GM23338 (cell line): ENCODE data around the gene ZDHHC6. TPM values are rescaled to one million over a fixed set of nuclear protein-coding genes. Genes with fewer than 3 reads are reported as not detected.

Experiments
- ATAC-seq: fragments of 200-7000 bp; cut with Tn5 transposase; 3 replicates; pipeline ENCODE4 v1.9.1; 2020
- DNase-seq: peaks from one replicate; pipeline ENCODE4 v3.0.0-alpha.2; 2015; ENCODE audit warnings: low spot score
- H2AFZ ChIP-seq: fragments of 200-600 bp; sonication (generic); 2 replicates; pipeline ENCODE4 v1.8.0; 2016; ENCODE audit warnings: antibody characterized with exemption, mild to moderate bottlenecking, moderate library complexity
- H3F3A ChIP-seq: fragments of 200-600 bp; sonication (generic); replicated peaks from 2 replicates; pipeline ENCODE4 v1.8.0; 2017; ENCODE audit warnings: antibody characterized with exemption, mixed run types, low read depth
- H3K27ac ChIP-seq: fragments of 200-600 bp; sonication (generic); 2 replicates; pipeline ENCODE4 v1.6.1; 2016; ENCODE audit warnings: low read depth
- H3K27me3 ChIP-seq: fragments of 200-600 bp; sonication (generic); 2 replicates; pipeline ENCODE4 v1.8.0; 2016; ENCODE audit warnings: mild to moderate bottlenecking, mixed run types, moderate library complexity; ENCODE audit not compliant: insufficient read depth
- H3K36me3 ChIP-seq: fragments of 200-600 bp; sonication (generic); 2 replicates; pipeline ENCODE4 v1.8.0; 2016; ENCODE audit warnings: mild to moderate bottlenecking; ENCODE audit not compliant: insufficient read depth
- H3K4me1 ChIP-seq: fragments of 200-600 bp; sonication (generic); 2 replicates; pipeline ENCODE4 v1.8.0; 2016; ENCODE audit warnings: mild to moderate bottlenecking, moderate library complexity; ENCODE audit not compliant: insufficient read depth
- H3K4me2 ChIP-seq: fragments of 200-600 bp; sonication (generic); 2 replicates; pipeline ENCODE4 v1.7.1; 2017; ENCODE audit warnings: mixed run types
- H3K4me3 ChIP-seq: fragments of 200-600 bp; sonication (generic); 2 replicates; pipeline ENCODE4 v1.6.1; 2016; ENCODE audit warnings: mixed run types
- H3K79me2 ChIP-seq: fragments of 200-600 bp; sonication (generic); replicated peaks from 2 replicates; pipeline ENCODE4 v1.8.0; 2017; ENCODE audit warnings: mild to moderate bottlenecking; ENCODE audit not compliant: insufficient read depth
- H3K9me2 ChIP-seq: fragments of 200-600 bp; sonication (generic); 2 replicates; pipeline ENCODE4 v1.8.0; 2017; ENCODE audit not compliant: insufficient read depth
- H4K20me1 ChIP-seq: fragments of 200-600 bp; sonication (generic); replicated peaks from 2 replicates; pipeline ENCODE4 v1.8.0; 2017; ENCODE audit warnings: mild to moderate bottlenecking; ENCODE audit not compliant: insufficient read depth
- H3K27ac Mint-ChIP-seq: 2 replicates; pipeline ENCODE4 v1.8.0; 2020; ENCODE audit warnings: inconsistent platforms, mild to moderate bottlenecking, moderate library complexity, mixed read lengths
- H3K27me3 Mint-ChIP-seq: 3 replicates; pipeline ENCODE4 v1.8.0; 2022; ENCODE audit warnings: low read depth, mild to moderate bottlenecking, moderate library complexity, mixed read lengths, inconsistent platforms; ENCODE audit not compliant: insufficient read depth, poor library complexity
- H3K36me3 Mint-ChIP-seq: 3 replicates; pipeline ENCODE4 v1.8.0; 2021; ENCODE audit warnings: low read depth, mild to moderate bottlenecking, inconsistent platforms, moderate library complexity, mixed read lengths
- H3K4me1 Mint-ChIP-seq: 3 replicates; pipeline ENCODE4 v1.8.0; 2020; ENCODE audit warnings: mild to moderate bottlenecking, inconsistent platforms, mixed read lengths
- H3K4me3 Mint-ChIP-seq: 3 replicates; pipeline ENCODE4 v1.8.0; 2021; ENCODE audit warnings: moderate library complexity, mild to moderate bottlenecking, inconsistent platforms, mixed read lengths
- H3K9me3 Mint-ChIP-seq: 3 replicates; pipeline ENCODE4 v1.8.0; 2020; ENCODE audit warnings: moderate library complexity, mild to moderate bottlenecking, inconsistent platforms, mixed read lengths
- CREB1 ChIP-seq: fragments of 250-450 bp; sonication (Bioruptor Pico); IDR thresholded peaks from 2 replicates; pipeline ENCODE4 v1.5.0; 2020; ENCODE audit warnings: low read depth, mild to moderate bottlenecking, moderate library complexity
- EZH2 ChIP-seq: fragments of 200-600 bp; sonication (generic); IDR thresholded peaks from one replicate; pipeline ENCODE4 v1.8.0; 2017; ENCODE audit warnings: antibody characterized with exemption, mild to moderate bottlenecking, low read depth; ENCODE audit not compliant: unreplicated experiment
- EZH2phosphoT487 ChIP-seq: fragments of 200-600 bp; sonication (generic); IDR thresholded peaks from one replicate; pipeline ENCODE4 v1.8.1; 2018; ENCODE audit warnings: antibody characterized with exemption; ENCODE audit not compliant: unreplicated experiment
- JUNB ChIP-seq: IDR thresholded peaks from one replicate; pipeline ENCODE4 v1.6.1; 2016; ENCODE audit warnings: antibody characterized with exemption; ENCODE audit not compliant: unreplicated experiment
- NANOG ChIP-seq: IDR thresholded peaks from 2 replicates; pipeline ENCODE4 v1.6.1; 2016; ENCODE audit warnings: antibody characterized with exemption, borderline replicate concordance
- POLR2AphosphoS5 ChIP-seq: IDR thresholded peaks from 2 replicates; pipeline ENCODE4 v1.6.1; 2016; ENCODE audit warnings: antibody characterized with exemption, low read depth
- REST ChIP-seq: IDR thresholded peaks from one replicate; pipeline ENCODE4 v1.6.1; 2018; ENCODE audit warnings: antibody characterized with exemption; ENCODE audit not compliant: unreplicated experiment
- STAT1 ChIP-seq: IDR thresholded peaks from one replicate; pipeline ENCODE4 v1.6.1; 2016; ENCODE audit warnings: antibody characterized with exemption; ENCODE audit not compliant: unreplicated experiment
- ZNF114 ChIP-seq: fragments of 250-450 bp; sonication (Bioruptor Pico); IDR thresholded peaks from 2 replicates; pipeline ENCODE4 v1.5.0; 2020; ENCODE audit warnings: mild to moderate bottlenecking, moderate library complexity
- ZNF331 ChIP-seq: fragments of 250-450 bp; sonication (Bioruptor Pico); IDR thresholded peaks from 2 replicates; pipeline ENCODE4 v1.5.0; 2020; ENCODE audit warnings: low read depth, mild to moderate bottlenecking, moderate library complexity
- ZNF462 ChIP-seq: fragments of 250-450 bp; sonication (Bioruptor Pico); IDR thresholded peaks from 2 replicates; pipeline ENCODE4 v1.5.0; 2020; ENCODE audit warnings: mild to moderate bottlenecking, moderate library complexity
- polyA plus RNA-seq: library from polyadenylated mRNA; unstranded; fragments of >200 nt; fragmentation: Nextera tagmentation; extraction: Ambion mirVana; gene quantifications from 2 replicates; pipeline ENCODE4 v1.2.1, GENCODE V29; 2016
- total RNA-seq: library from RNA; depleted of rRNA; stranded (reverse); fragments of >200 nt; shearing (Covaris generic); gene quantifications from 2 replicates; pipeline ENCODE4 v1.2.3, GENCODE V29; 2014
- TF ChIP-seq, protein P1 (sequence below): IDR thresholded peaks from 2 replicates; pipeline ENCODE4 v1.6.1; 2016; ENCODE audit warnings: antibody characterized with exemption
- TF ChIP-seq, protein P2 (sequence below), 2 experiments: fragments of 200-600 bp in 1 of 2; sonication (generic) in 1 of 2; conservative IDR thresholded peaks; 2 replicates each; pipeline versions ENCODE4 v1.5.1 to v1.6.1; 2016 to 2017; ENCODE audit warnings: antibody characterized with exemption in 2 of 2, low read depth in 2 of 2, mild to moderate bottlenecking in 2 of 2, moderate library complexity in 1 of 2

ZDHHC6 gene
- total and polyA plus RNA-seq, 2 experiments from 2014 or later: 24.6 to 33.7 TPM

DNA sequence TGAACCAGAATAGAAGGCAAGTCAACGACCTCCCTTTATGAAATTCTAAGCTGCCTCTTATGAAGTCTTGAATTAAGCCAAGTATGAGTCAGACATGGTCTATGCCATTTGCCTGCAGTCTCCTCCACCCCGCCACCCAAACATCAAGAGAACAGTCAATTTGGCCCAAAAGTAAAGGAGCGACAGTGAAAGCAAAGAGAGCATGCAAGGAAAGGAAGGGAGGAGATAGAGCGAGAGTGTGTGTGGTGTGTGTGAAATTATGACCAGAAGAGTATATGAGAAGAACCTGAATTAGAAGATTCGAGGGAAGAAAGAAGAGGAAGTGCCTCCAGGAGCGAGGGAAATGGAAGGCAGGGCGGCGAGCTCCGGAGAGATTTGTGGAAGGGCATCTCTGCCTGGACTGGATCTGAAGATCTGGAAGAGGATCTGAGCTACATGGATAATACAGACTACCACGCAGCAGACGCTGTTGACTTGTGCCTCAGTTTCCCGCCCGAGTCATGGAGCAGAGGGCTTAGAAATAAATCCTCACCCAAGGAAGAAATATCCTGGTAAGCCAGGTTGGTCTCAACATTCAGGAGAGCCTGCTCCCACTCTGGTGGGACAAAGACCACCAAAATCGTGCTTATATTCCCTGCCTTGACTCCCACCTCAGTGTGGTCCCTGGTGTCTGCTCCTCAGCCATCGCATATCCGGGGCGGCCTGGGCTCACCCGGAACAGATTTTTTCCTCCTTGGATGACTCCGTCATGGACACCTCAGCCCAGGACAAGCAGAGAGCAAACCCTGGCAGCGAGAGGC is 459 bp downstream of the ZDHHC6 start:
- Histone ChIP-seq H3F3A (no peaks in the 10 kb centered on the region), H4K20me1 (peaks cover 12% of the 10 kb centered on the region; the same call in 1 of the 2 replicates), H3K9me2 (no peaks in the 10 kb centered on the region), H3K36me3 (peaks cover 11% of the 10 kb centered on the region; the same call in 1 of the 2 replicates), H3K4me3 (peak overlapping the region; percentile 99), H3K27me3 (no peaks in the 10 kb centered on the region), H2AFZ (peak overlapping the region; percentile 100), H3K79me2 (peaks cover 56% of the 10 kb centered on the region), H3K27ac (peak overlapping the region; percentile 99; the same call in 1 of the 2 replicates), H3K4me2 (peak overlapping the region; percentile 84), H3K4me1 (peaks cover 12% of the 10 kb centered on the region)
- no peak for ATAC-seq
- Mint-ChIP-seq H3K9me3 (no peaks in the 10 kb centered on the region; the same call in 2 of the 3 replicates), H3K27ac (peak overlapping the region; percentile 99), H3K4me1 (peaks cover 13% of the 10 kb centered on the region; the same call in 2 of the 3 replicates), H3K4me3 (peak overlapping the region; percentile 91), H3K36me3 (peaks cover 14% of the 10 kb centered on the region), H3K27me3 (peaks cover 13% of the 10 kb centered on the region)
- DNase-seq: no peak
- TF ChIP-seq ZNF462 (CRISPR knock-in tag) (no peak), POLR2AphosphoS5 (no peak), REST (no peak), ZNF331 (CRISPR knock-in tag) (no peak), EZH2 (no peak), CREB1 (CRISPR knock-in tag) (no peak), NANOG (no peak), STAT1 (no peak), JUNB (no peak), ZNF114 (CRISPR knock-in tag) (no peak), EZH2phosphoT487 (no peak)
- TF ChIP-seq, protein P1, sequence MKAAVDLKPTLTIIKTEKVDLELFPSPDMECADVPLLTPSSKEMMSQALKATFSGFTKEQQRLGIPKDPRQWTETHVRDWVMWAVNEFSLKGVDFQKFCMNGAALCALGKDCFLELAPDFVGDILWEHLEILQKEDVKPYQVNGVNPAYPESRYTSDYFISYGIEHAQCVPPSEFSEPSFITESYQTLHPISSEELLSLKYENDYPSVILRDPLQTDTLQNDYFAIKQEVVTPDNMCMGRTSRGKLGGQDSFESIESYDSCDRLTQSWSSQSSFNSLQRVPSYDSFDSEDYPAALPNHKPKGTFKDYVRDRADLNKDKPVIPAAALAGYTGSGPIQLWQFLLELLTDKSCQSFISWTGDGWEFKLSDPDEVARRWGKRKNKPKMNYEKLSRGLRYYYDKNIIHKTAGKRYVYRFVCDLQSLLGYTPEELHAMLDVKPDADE: no peak; the same call in 1 of the 2 replicates
- TF ChIP-seq, protein P2, sequence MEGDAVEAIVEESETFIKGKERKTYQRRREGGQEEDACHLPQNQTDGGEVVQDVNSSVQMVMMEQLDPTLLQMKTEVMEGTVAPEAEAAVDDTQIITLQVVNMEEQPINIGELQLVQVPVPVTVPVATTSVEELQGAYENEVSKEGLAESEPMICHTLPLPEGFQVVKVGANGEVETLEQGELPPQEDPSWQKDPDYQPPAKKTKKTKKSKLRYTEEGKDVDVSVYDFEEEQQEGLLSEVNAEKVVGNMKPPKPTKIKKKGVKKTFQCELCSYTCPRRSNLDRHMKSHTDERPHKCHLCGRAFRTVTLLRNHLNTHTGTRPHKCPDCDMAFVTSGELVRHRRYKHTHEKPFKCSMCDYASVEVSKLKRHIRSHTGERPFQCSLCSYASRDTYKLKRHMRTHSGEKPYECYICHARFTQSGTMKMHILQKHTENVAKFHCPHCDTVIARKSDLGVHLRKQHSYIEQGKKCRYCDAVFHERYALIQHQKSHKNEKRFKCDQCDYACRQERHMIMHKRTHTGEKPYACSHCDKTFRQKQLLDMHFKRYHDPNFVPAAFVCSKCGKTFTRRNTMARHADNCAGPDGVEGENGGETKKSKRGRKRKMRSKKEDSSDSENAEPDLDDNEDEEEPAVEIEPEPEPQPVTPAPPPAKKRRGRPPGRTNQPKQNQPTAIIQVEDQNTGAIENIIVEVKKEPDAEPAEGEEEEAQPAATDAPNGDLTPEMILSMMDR (conservative IDR thresholded peaks at IDR 0.05; ENCODE audit: low read depth in 2 of 2): no peak
